DMS79 (cell line): Measurements from ENCODE around the gene MYO3B.

Experiments
- DNase-seq: peaks from one replicate; lab custom pipeline; 2025; lab: John Stamatoyannopoulos, UW

MYO3B gene

GRCh38 chr2:170238776-170239175, 60.8 kb downstream of the MYO3B start:
- no peak for DNase-seq

- DNase-seq, result no peak
These were observed 62.7 kb downstream of the MYO3B start for GRCh38 chr2:170240629-170241028.

- no peak for DNase-seq
These were observed 63.8 kb downstream of the MYO3B start for GRCh38 chr2:170241756-170242155.

GRCh38 chr2:170243118-170243837, 65.3 kb downstream of the MYO3B start:
- DNase-seq, result no peak

GRCh38 chr2:170243898-170244297, 66.0 kb downstream of the MYO3B start:
- no peak for DNase-seq

- no peak for DNase-seq
These were observed 66.6 kb downstream of the MYO3B start for GRCh38 chr2:170244555-170244954.

- DNase-seq, result no peak
These were observed 67.4 kb downstream of the MYO3B start for GRCh38 chr2:170245312-170245711.

- DNase-seq, result no peak
These were observed 69.4 kb downstream of the MYO3B start for GRCh38 chr2:170247333-170247732.

- no peak for DNase-seq
These were observed 70.0 kb downstream of the MYO3B start for GRCh38 chr2:170247882-170248393.

- no peak for DNase-seq
These were observed 70.8 kb downstream of the MYO3B start for GRCh38 chr2:170248574-170249393.

- peak; percentile 7 for DNase-seq
These were observed 71.8 kb downstream of the MYO3B start for GRCh38 chr2:170249761-170250160.

- DNase-seq, result no peak
These were observed 72.6 kb downstream of the MYO3B start for GRCh38 chr2:170250584-170250983.

GRCh38 chr2:170252414-170252813, 74.5 kb downstream of the MYO3B start:
- no peak for DNase-seq

GRCh38 chr2:170253721-170254230, 75.8 kb downstream of the MYO3B start:
- no peak for DNase-seq

GRCh38 chr2:170254293-170254732, 76.4 kb downstream of the MYO3B start:
- DNase-seq, result no peak

- no peak for DNase-seq
These were observed 77.2 kb downstream of the MYO3B start for GRCh38 chr2:170255137-170255536.

- no peak for DNase-seq
These were observed 78.0 kb downstream of the MYO3B start for GRCh38 chr2:170255971-170256370.

- DNase-seq, result no peak
These were observed 80.4 kb downstream of the MYO3B start for GRCh38 chr2:170258382-170258781.

GRCh38 chr2:170260188-170260587, 82.2 kb downstream of the MYO3B start:
- no peak for DNase-seq

- DNase-seq, result no peak
These were observed 83.6 kb downstream of the MYO3B start for GRCh38 chr2:170261566-170261965.

GRCh38 chr2:170262343-170262742, 84.4 kb downstream of the MYO3B start:
- no peak for DNase-seq

GRCh38 chr2:170262806-170263205, 84.9 kb downstream of the MYO3B start:
- no peak for DNase-seq
